SK-N-SH treated with all-trans-retinoic acid at 6 μM for 48 hours (cell line): ENCODE results near the gene ANXA10.

Source experiments
- ATAC-seq: fragments of 200-7000 bp; cut with Tn5 transposase; 3 replicates; pipeline ENCODE4 v1.9.1; 2020; ENCODE audit warnings: mild to moderate bottlenecking, moderate library complexity
- ARNTL ChIP-seq: fragments of 450-650 bp; formaldehyde crosslinking; IDR thresholded peaks from 2 replicates; pipeline ENCODE4 v1.5.0; 2020; ENCODE audit warnings: low read depth, mild to moderate bottlenecking, moderate library complexity, borderline replicate concordance
- BACH2 ChIP-seq: fragments of 250-450 bp; sonication (Bioruptor Pico); IDR thresholded peaks from 2 replicates; pipeline ENCODE4 v1.9.0; 2021; ENCODE audit warnings: mild to moderate bottlenecking, borderline replicate concordance
- CSDC2 ChIP-seq: fragments of 250-450 bp; sonication (Bioruptor Pico); IDR thresholded peaks from 2 replicates; pipeline ENCODE4 v1.5.0; 2020; ENCODE audit warnings: mild to moderate bottlenecking, moderate library complexity
- ESRRG ChIP-seq: fragments of 250-450 bp; sonication (Bioruptor Pico); IDR thresholded peaks from 2 replicates; pipeline ENCODE4 v1.6.1; 2021; ENCODE audit warnings: mild to moderate bottlenecking
- GLIS3 ChIP-seq: fragments of 250-450 bp; sonication (Bioruptor Pico); IDR thresholded peaks from 2 replicates; pipeline ENCODE4 v1.5.0; 2020; ENCODE audit warnings: mild to moderate bottlenecking, moderate library complexity
- ISL1 ChIP-seq: fragments of 250-450 bp; sonication (Bioruptor Pico); IDR thresholded peaks from 2 replicates; pipeline ENCODE4 v2.1.2; 2022; ENCODE audit warnings: mild to moderate bottlenecking, moderate library complexity
- OSR1 ChIP-seq: fragments of 250-450 bp; sonication (Bioruptor Pico); IDR thresholded peaks from 2 replicates; pipeline ENCODE4 v1.8.0; 2022; ENCODE audit warnings: moderate library complexity, mild to moderate bottlenecking, inconsistent platforms
- PATZ1 ChIP-seq: fragments of 250-450 bp; sonication (Bioruptor Pico); IDR thresholded peaks from 2 replicates; pipeline ENCODE4 v1.8.0; 2020; ENCODE audit warnings: mild to moderate bottlenecking, moderate library complexity, borderline replicate concordance
- PPARA ChIP-seq: fragments of 250-450 bp; sonication (Bioruptor Pico); IDR thresholded peaks from 2 replicates; pipeline ENCODE4 v1.5.0; 2020; ENCODE audit warnings: mild to moderate bottlenecking, borderline replicate concordance
- RARB ChIP-seq: fragments of 250-450 bp; sonication (Bioruptor Pico); IDR thresholded peaks from 2 replicates; pipeline ENCODE4 v1.8.0; 2021; ENCODE audit warnings: mild to moderate bottlenecking, moderate library complexity
- SNAI2 ChIP-seq: fragments of 250-450 bp; sonication (Bioruptor Pico); IDR thresholded peaks from 2 replicates; pipeline ENCODE4 v1.5.0; 2020; ENCODE audit warnings: mild to moderate bottlenecking, moderate library complexity
- TCF4 ChIP-seq: fragments of 250-450 bp; sonication (Bioruptor Pico); IDR thresholded peaks from 2 replicates; pipeline ENCODE4 v1.8.0; 2021; ENCODE audit warnings: mild to moderate bottlenecking, moderate library complexity, borderline replicate concordance
- TOX ChIP-seq: fragments of 250-450 bp; sonication (Bioruptor Pico); IDR thresholded peaks from 2 replicates; pipeline ENCODE4 v1.8.0; 2021; ENCODE audit warnings: mild to moderate bottlenecking, moderate library complexity, borderline replicate concordance
- ZC3H10 ChIP-seq: fragments of 250-450 bp; sonication (Bioruptor Pico); IDR thresholded peaks from 2 replicates; pipeline ENCODE4 v1.5.1; 2021; ENCODE audit warnings: mild to moderate bottlenecking, moderate library complexity
- ZFP3 ChIP-seq: fragments of 250-450 bp; sonication (Bioruptor Pico); IDR thresholded peaks from 2 replicates; pipeline ENCODE4 v1.5.0; 2020; ENCODE audit warnings: mild to moderate bottlenecking, moderate library complexity
- ZFP30 ChIP-seq: fragments of 450-650 bp; formaldehyde crosslinking; IDR thresholded peaks from 2 replicates; pipeline ENCODE4 v1.5.0; 2022; ENCODE audit warnings: mild to moderate bottlenecking, moderate library complexity
- ZNF565 ChIP-seq: fragments of 450-650 bp; formaldehyde crosslinking; conservative IDR thresholded peaks from 2 replicates; pipeline ENCODE4 v1.5.0; 2020; ENCODE audit warnings: low read depth, mild to moderate bottlenecking, moderate library complexity
- ZNF70 ChIP-seq: fragments of 450-650 bp; formaldehyde crosslinking; IDR thresholded peaks from 2 replicates; pipeline ENCODE4 v1.5.0; 2020; ENCODE audit warnings: mild to moderate bottlenecking, moderate library complexity
- ZNF8 ChIP-seq: fragments of 450-650 bp; formaldehyde crosslinking; IDR thresholded peaks from 2 replicates; pipeline ENCODE4 v1.5.0; 2020; ENCODE audit warnings: mild to moderate bottlenecking, moderate library complexity
- TF ChIP-seq, protein P1 (sequence below): fragments of 250-450 bp; sonication (Bioruptor Pico); IDR thresholded peaks from 2 replicates; pipeline ENCODE4 v1.8.0; 2021; ENCODE audit warnings: low read depth, mild to moderate bottlenecking, moderate library complexity, borderline replicate concordance
- TF ChIP-seq, protein P2 (sequence below): fragments of 250-450 bp; sonication (Bioruptor Pico); IDR thresholded peaks from 2 replicates; pipeline ENCODE4 v1.5.1; 2020; ENCODE audit warnings: low read depth, mild to moderate bottlenecking, moderate library complexity
- TF ChIP-seq, protein P3 (sequence below): fragments of 250-450 bp; sonication (Bioruptor Pico); IDR thresholded peaks from 2 replicates; pipeline ENCODE4 v1.5.0; 2020; ENCODE audit warnings: mild to moderate bottlenecking, moderate library complexity

The ANXA10 gene

DNA sequence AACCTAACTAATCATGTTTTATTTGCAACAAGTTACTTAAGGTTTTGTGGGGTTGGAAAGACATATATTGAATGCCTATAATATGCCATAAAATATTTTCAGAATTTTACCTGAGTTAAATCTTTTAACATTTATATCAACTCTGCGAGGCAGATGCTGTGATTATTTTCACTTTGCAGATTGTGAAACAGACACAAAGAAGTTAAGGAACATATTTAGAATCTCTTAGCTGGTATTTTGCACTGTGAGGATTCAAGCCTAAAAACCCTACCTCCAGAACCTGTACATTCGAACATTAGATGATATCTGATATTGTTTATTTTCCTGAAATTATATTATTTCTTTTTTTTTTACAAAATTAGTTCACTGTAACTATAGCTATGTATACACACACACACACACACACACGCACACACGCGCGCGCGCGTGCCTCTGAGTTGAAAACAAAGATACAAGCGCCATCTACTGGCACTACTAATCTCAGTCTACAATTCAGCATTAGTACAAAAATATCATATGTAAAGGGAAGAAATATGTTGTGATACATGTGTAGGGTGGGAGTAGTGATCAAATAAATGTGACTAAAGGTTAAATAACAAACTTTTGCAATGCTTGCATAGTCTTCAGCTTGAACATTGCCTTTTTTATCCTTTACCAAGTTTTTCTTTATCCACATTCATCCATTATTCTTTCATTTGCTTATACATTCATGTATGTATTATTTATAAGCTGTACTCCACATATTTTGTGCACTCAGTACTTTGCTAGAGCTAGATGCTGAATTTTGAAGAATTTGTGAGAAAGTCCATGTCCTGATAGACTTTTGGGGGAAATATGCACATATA, 61.5 kb downstream of the ANXA10 start:
- peak; percentile 94 for ATAC-seq
- TF ChIP-seq, protein P1, sequence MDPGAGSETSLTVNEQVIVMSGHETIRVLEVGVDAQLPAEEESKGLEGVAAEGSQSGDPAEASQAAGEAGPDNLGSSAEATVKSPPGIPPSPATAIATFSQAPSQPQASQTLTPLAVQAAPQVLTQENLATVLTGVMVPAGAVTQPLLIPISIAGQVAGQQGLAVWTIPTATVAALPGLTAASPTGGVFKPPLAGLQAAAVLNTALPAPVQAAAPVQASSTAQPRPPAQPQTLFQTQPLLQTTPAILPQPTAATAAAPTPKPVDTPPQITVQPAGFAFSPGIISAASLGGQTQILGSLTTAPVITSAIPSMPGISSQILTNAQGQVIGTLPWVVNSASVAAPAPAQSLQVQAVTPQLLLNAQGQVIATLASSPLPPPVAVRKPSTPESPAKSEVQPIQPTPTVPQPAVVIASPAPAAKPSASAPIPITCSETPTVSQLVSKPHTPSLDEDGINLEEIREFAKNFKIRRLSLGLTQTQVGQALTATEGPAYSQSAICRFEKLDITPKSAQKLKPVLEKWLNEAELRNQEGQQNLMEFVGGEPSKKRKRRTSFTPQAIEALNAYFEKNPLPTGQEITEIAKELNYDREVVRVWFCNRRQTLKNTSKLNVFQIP (CRISPR knock-in tag) = no peak
- TF ChIP-seq ZNF70 (CRISPR knock-in tag) (no peak), ZC3H10 (CRISPR knock-in tag) (no peak), TCF4 (CRISPR knock-in tag) (no peak), ARNTL (CRISPR knock-in tag) (no peak), ZFP30 (CRISPR knock-in tag) (no peak), OSR1 (CRISPR knock-in tag) (no peak), ESRRG (CRISPR knock-in tag) (no peak), SNAI2 (CRISPR knock-in tag) (no peak)
- TF ChIP-seq, protein P2, sequence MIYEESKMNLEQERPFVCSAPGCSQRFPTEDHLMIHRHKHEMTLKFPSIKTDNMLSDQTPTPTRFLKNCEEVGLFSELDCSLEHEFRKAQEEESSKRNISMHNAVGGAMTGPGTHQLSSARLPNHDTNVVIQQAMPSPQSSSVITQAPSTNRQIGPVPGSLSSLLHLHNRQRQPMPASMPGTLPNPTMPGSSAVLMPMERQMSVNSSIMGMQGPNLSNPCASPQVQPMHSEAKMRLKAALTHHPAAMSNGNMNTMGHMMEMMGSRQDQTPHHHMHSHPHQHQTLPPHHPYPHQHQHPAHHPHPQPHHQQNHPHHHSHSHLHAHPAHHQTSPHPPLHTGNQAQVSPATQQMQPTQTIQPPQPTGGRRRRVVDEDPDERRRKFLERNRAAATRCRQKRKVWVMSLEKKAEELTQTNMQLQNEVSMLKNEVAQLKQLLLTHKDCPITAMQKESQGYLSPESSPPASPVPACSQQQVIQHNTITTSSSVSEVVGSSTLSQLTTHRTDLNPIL (CRISPR knock-in tag) = no peak
- TF ChIP-seq, all 23 proteins: peak for 0

DNA sequence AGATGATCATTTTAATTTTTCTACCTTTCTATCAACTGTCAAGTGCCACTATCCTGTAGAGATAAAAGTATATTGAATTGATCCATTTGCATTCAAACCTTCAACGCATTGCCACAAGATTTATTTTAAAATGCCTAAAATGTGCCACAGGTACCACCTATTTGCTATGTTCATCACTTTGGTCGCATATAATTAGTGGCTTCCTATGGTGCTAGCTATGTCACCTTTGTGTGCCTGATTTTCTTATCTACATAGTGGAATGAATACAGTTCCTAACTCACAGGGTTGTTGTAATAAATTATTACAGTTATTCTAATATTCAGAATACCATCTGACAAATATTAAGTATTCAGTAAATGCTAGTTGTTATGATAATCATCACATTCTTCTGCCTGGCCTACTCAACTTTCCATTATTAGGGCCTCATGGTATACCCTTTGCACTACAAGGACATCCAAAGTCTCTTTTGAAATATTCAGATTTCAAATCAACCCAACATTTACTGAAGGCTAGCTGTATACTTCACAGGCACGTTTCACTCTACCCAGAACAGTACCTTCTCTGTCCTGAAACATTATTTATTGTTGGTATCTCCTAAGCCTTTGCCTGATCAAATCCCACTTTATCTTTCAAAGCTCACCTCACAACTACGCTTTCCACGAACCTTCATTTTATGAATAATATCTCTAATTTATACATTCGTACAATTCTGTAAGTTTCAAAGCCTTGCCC, 62.4 kb downstream of the ANXA10 start:
- TF ChIP-seq TCF4 (CRISPR knock-in tag) (no peak), OSR1 (CRISPR knock-in tag) (no peak), ZFP3 (no peak), TOX (CRISPR knock-in tag) (no peak), ISL1 (no peak), BACH2 (CRISPR knock-in tag) (no peak), ZNF70 (CRISPR knock-in tag) (no peak), ZNF8 (CRISPR knock-in tag) (no peak), ZC3H10 (CRISPR knock-in tag) (no peak), RARB (CRISPR knock-in tag) (no peak)
- no peak for ATAC-seq

DNA sequence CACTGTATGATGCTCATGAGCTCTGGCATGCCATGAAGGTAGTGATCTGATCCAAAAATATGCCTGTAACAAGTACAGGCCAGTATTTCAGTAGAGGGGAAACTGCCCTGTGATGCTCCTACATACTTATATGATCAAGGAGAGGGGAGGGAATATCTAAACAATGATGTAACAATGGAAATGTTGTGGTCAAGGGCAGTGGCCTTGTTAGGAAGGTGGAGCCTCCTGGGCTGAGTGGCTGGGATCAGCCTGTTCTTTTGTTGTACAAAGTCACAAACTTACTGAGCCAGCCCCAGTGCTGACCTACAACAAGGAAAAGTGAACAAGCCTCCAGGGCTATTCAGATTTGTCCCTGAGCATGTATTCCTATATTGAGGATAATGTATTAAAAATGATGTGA, 70.3 kb downstream of the ANXA10 start:
- TF ChIP-seq ZNF70 (CRISPR knock-in tag) = no peak
- no peak for TF ChIP-seq BACH2 (CRISPR knock-in tag)
- TF ChIP-seq SNAI2 (CRISPR knock-in tag) = no peak
- TF ChIP-seq ARNTL (CRISPR knock-in tag) = no peak
- TF ChIP-seq, protein P3, sequence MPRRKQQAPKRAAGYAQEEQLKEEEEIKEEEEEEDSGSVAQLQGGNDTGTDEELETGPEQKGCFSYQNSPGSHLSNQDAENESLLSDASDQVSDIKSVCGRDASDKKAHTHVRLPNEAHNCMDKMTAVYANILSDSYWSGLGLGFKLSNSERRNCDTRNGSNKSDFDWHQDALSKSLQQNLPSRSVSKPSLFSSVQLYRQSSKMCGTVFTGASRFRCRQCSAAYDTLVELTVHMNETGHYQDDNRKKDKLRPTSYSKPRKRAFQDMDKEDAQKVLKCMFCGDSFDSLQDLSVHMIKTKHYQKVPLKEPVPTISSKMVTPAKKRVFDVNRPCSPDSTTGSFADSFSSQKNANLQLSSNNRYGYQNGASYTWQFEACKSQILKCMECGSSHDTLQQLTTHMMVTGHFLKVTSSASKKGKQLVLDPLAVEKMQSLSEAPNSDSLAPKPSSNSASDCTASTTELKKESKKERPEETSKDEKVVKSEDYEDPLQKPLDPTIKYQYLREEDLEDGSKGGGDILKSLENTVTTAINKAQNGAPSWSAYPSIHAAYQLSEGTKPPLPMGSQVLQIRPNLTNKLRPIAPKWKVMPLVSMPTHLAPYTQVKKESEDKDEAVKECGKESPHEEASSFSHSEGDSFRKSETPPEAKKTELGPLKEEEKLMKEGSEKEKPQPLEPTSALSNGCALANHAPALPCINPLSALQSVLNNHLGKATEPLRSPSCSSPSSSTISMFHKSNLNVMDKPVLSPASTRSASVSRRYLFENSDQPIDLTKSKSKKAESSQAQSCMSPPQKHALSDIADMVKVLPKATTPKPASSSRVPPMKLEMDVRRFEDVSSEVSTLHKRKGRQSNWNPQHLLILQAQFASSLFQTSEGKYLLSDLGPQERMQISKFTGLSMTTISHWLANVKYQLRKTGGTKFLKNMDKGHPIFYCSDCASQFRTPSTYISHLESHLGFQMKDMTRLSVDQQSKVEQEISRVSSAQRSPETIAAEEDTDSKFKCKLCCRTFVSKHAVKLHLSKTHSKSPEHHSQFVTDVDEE (CRISPR knock-in tag) = no peak
- no peak for TF ChIP-seq ZNF8 (CRISPR knock-in tag)
- TF ChIP-seq ZNF565 (CRISPR knock-in tag) = no peak
- TF ChIP-seq TCF4 (CRISPR knock-in tag) = no peak
- no peak for TF ChIP-seq ZFP3
- TF ChIP-seq ESRRG (CRISPR knock-in tag) = no peak
- TF ChIP-seq PATZ1 = no peak
- no peak for TF ChIP-seq GLIS3
- TF ChIP-seq, protein P2 (CRISPR knock-in tag) = no peak
- TF ChIP-seq ZFP30 (CRISPR knock-in tag) = no peak
- no peak for TF ChIP-seq TOX (CRISPR knock-in tag)
- no peak for TF ChIP-seq RARB (CRISPR knock-in tag)
- TF ChIP-seq, protein P1 (CRISPR knock-in tag) = no peak
- TF ChIP-seq PPARA (CRISPR knock-in tag) = no peak
- TF ChIP-seq OSR1 (CRISPR knock-in tag) = no peak
- TF ChIP-seq CSDC2 = no peak
- ATAC-seq = no peak
